Inflammatory macrophage treated with lipopolysaccharide for 1 hour (primary cell): Measurements from ENCODE around the gene SSC5D.
"Not testable (repeated sequence)": the region's sequence is repeated elsewhere in the genome, so short reads cannot be mapped to it uniquely, and the experiment has no call there.

Experiments used
- DNase-seq, 2 donors: peaks; one replicate each; pipeline ENCODE4 v3.0.0-alpha.2; 2020 to 2022

The SSC5D gene

GRCh38 chr19:55488986-55489710 is 912 bp downstream of the SSC5D start:
- DNase-seq = no peak

DNA sequence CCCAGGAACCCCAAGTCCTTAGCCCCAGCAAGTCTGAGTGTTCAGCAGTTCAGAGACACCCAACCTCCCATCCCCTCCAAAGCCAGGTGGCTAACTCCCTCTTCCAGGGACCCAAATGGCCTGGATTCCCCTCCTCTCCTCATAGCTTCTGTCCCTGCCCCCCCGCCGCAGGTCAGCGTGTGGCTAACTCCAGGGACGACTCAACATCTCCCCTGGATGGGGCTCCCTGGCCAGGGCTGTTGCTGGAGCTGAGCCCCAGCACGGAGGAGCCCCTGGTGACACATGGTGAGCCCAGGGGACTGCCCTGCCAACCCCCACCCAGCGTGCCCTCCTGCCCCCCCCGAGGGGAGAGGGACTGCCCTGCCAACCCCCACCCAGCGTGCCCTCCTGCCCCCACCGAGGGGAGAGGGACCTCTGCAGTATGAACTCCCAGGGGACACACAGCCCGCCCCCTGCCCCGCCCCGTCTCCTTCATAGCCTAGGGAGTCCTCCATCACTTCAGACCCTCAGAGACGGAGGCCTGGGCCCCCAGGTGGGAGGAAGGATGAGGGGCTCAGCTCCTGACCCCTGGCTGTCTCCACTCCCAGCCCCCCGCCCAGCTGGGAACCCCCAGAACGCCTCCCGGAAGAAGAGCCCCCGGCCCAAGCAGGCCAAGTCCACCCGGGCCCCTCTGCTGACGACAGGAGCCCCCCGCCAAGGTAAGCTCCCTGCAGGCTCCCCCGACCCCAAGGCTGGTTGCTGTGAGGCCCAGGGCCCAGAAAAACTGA is 1.7 kb downstream of the SSC5D start:
- no peak for DNase-seq

GRCh38 chr19:55490478-55491432 is 2.5 kb downstream of the SSC5D start:
- no peak for DNase-seq

DNA sequence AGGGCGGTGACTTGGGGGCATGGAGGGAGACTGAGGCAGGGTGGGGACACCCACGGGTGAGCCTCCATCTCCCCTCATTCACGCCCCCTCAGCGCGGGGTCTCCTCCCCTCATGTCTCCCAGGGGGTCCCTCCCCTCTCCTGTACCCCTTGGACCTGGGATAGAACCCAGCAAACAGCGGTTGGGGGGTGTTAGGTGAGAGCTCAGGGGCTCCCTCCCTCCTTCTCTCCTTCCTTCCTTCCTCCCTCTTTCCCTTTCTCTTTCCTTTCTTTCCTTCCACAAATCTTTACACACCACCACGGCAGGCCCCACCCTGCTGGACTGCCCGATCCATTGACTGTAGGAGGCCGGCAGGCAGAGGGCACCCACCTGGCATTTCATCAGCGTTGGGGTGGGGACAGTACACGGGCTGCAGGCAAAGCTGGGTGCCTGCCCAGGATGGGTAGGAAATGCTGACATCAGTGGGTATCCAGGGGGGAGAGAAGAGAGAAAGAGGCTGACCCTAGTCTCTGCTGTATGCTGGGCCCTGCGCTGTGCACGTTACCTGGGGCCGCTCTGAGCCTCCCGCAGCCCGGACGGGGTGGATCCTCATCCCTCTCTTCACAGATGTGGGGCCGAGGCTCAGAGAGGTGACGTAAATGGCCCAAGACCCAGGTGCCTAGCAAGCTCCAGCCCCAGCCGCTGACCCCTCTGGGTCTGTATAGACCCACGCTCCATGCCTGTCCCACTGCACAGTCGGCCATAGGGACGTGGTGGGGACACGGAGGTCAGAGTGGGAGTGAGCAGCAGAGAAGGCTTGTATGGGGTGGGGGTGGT is 3.5 kb downstream of the SSC5D start:
- DNase-seq = no peak

GRCh38 chr19:55492362-55492944 is 4.2 kb downstream of the SSC5D start:
- no peak for DNase-seq

DNA sequence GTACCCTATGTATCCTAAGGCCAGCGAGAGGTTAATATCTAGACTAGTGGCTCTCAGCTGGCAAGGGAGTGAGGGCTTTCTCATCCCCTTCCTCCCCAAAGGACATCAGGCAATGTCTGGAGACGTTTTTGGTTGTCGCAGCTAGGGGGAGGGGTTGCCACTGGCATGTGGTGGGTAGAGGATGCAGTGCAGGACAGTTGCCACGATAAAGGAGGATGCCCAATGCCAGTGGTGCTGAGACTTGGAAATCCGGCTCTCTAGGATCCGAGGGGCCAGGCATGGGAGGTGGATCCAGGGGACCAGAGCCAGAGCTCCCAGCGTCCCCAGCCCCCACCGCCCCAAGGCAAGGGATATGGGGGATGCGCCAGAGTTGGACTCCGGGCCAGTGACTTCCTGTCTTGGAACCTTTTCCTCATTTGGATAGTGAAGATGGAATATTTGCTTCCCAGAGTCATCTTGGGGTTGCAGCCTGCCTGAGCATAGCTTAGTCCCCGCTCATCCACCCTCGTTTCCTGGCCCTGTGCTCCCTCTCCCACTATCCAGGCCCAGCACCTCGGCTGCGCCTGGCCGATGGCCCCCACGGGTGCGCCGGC is 4.9 kb downstream of the SSC5D start:
- DNase-seq = no peak

DNA sequence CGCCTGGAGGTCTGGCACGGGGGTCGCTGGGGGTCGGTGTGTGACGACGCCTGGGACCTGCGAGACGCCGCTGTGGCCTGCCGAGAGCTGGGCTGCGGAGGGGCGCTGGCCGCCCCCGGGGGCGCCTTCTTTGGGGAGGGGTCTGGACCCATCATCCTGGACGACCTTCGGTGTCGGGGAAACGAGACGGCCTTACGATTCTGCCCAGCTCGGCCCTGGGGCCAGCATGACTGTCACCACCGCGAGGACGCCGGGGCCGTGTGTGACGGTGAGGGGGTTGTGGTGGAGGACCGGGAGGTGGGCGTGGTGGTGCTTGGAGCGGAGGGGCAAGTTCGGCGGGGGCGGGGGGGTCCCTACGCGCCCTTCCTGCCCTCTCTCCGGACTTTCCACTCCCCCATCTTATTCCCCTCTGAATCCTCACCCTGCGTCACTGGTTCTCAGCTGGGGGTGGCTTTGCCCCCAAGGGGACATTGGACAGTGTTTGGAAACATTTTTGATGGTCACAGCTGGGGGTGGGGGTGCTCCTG is 5.5 kb downstream of the SSC5D start:
- no peak for DNase-seq

GRCh38 chr19:55494172-55494761 is 6.0 kb downstream of the SSC5D start:
- DNase-seq = no peak

DNA sequence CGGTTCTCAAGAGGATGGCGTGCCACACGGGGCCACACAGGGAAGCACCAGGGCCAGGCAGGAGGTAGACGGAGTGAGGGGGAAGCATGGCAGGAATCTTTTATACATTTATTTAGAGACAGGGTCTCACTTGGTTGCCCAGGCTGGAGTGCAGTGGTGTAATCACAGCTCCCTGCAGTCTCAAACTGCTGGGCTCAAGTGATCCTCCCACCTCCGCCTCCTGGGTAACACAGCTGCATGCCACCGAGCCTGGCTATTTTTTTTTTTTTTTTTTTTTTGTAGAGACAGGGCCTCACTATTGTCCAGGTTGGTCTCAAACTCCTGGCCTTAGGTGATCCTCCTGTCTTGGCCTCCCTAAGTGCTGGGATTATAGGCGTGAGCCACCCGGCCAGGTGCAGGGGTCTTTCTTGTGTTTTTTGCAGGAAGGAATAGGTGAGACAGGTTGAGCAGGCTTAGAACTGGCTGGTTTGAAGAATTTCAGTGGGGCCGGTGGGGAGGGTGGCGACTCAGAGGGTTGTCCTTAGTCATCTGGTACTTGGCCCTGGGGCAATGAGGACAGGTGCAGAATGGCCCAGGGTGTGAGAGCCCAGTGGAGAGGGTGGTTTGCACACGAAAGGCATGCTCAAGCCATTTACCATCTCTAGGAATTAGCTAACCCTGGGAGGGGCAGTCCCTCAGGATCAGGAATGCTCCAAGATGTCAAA is 7.6 kb downstream of the SSC5D start:
- no peak for DNase-seq

GRCh38 chr19:55496820-55497219 is 8.6 kb downstream of the SSC5D start:
- DNase-seq = not testable (repeated sequence)

DNA sequence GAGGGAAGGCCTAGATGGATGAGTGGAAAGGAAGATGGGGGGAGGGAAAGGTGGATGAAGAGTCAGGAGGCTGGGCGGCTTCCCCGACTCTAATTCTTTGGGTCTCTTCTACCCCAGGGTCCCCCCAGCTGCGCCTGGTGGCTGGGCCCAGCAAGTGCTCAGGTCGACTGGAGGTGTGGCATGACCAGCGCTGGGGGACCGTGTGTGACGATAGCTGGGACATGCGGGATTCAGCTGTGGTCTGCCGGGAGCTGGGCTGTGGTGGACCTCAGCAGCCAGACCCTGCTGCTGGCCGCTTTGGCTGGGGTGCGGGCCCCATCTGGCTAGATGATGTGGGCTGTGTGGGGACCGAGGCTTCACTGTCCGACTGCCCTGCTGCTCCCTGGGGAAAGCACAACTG is 9.5 kb downstream of the SSC5D start:
- DNase-seq = no peak

- no peak for DNase-seq
Measured at GRCh38 chr19:55498246-55498840, 10.1 kb downstream of the SSC5D start.

DNA sequence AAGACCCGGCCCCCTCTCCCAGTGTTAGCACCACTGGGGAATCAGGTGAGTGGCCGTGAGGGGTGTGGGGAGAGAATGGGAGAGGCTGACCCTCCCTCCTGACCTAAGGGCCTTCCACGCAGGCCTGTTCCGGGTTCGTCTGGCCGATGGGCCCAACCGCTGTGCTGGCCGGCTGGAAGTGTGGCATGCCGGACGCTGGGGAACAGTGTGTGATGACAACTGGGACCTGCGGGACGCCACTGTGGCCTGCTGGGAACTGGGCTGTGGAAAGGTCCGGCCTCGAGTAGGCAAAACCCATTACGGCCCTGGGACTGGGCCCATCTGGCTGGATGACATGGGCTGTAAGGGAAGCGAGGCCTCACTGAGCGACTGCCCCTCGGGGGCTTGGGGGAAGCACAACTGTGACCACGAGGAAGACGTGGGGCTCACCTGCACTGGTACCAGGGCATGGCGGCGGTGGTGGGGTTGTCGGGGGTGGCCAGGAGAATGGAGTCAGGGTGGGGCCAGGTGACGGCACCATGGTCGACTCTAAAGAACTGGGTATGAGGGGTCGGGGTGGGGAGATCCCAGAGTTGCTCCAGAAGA is 12.2 kb downstream of the SSC5D start:
- no peak for DNase-seq

- DNase-seq = no peak
Measured at GRCh38 chr19:55502197-55502952, 14.1 kb downstream of the SSC5D start.

- no peak for DNase-seq
Measured at GRCh38 chr19:55503157-55503501, 14.9 kb downstream of the SSC5D start.

DNA sequence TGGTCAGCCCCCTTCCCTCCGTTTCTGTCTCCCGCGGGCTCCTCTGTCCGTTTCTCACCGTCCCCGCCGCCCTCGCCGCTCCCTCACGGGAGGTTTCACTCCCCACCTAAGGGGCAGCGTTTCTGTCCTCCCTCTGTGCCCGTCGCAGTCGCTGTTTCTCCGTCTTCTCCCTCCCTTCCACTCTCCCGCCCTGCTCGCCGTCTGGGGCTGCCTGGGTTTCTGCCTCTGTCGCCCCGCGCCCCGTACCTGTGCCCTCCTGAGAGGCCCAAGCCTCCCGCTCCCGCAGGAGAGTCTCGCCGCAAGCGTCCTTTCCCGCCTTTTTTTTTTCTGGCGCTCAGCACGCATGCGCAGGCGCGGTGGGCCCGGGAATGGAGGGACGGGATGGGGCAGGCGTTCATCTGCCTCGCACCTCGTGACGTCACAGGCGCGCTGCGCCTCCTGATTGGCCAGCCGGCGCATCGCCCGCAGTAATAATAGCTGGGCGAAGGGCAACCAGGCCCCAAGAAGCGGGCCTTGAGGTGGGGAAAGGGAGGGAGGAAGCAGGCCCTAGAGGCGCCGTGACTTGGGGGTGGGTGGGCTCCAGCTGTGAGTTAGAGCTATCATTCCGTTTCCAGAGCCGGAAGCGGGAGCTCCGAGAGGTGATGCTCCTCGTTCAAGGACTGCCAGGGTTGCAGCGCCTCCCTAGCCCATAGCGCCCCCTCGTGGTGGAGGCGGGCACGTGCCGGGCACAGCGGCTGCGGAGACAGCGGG is 15.4 kb downstream of the SSC5D start:
- DNase-seq = peak; percentile 82 to 96

DNA sequence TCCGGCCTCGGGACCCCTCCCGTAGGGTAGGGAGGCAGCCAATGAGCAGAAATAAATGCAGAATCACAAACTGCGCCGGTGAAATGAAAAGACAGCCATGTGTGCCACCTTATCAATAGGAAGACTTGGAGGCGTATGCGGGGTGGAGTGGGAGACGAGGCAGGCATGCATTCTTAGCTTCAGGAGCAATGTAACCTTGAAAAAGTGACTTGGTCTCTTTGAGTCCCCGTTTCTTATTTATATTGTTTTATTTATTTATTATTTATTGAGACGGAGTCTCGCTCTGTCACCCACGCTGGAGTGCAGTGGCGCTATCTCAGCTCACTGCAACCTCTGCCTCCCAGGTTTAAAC is 16.0 kb downstream of the SSC5D start:
- DNase-seq = no peak

DNA sequence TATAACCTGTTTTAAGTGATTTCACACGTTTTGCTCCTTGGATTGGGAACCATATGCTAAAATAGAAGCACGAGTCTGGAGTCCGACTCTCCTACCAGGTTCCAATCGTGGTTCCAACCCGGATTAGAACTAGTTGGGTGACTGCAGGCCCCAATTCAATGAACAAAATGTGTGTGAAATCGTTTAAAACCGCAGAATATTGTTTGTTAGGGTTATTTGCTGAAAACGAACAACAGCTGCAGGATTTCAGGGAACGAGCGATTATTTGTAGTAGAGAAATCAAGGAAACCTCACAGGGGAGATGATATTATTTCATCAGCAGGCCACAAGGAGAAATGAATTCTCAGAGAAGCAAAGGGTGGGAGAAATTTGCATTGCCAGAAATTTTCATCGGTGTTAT is 16.7 kb downstream of the SSC5D start:
- no peak for DNase-seq
